GM18502 (cell line): ENCODE data around the gene PCSK5.
"Not testable (repeated sequence)": the region's sequence is repeated elsewhere in the genome, so short reads cannot be mapped to it uniquely, and the experiment has no call there.

Source experiments
- ATAC-seq: cut with Tn5 transposase; IDR thresholded peaks from one replicate; pipeline ENCODE4 v1.9.1; 2021; ENCODE audit warnings: mild to moderate bottlenecking; ENCODE audit not compliant: unreplicated experiment, poor library complexity

The PCSK5 gene

DNA sequence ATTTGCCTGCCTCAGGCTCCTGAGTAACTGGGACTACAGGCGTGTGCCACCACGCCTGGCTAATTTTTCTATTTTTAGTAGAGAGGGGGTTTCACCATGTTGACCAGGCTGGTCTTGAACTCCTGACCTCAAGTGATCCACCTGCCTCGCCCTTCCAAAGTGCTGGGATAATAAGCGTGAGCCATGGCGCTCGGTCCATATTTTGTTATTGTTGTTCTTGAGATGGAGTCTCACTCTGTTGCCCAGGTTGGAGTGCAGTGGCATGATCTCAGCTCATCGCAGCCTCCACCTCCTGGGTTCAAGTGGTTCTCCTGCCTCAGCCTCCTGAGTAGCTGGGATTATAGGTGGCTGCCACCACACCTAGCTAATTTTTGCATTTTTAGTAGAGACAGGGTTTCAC lies 433.6 kb downstream of the PCSK5 start:
- ATAC-seq: not testable (repeated sequence)

- no peak for ATAC-seq
These were observed 439.6 kb downstream of the PCSK5 start for GRCh38 chr9:76330034-76330433.

DNA sequence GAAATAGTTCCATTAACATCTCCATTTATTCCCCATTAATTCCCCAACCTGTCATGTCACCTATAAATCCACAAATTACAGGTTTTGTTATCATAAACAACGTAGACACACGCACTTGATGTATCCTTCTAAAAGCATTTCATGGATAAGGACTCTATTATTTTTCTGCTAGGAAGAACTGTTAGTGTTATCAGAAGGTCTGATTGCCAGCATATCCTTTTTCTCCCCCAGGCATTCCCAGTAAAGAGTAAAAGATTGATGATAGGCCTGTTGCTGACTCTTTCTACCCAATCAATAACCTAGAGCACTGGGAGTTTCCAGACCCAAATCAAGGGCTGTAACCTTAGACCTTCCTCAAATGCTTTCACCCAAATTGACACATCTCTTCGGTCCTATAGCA lies 442.9 kb downstream of the PCSK5 start:
- ATAC-seq: no peak

GRCh38 chr9:76333964-76334363 lies 443.5 kb downstream of the PCSK5 start:
- ATAC-seq: no peak

GRCh38 chr9:76336027-76336426 lies 445.6 kb downstream of the PCSK5 start:
- no peak for ATAC-seq

GRCh38 chr9:76338418-76338817 lies 447.9 kb downstream of the PCSK5 start:
- ATAC-seq: no peak

- no peak for ATAC-seq
These were observed 451.1 kb downstream of the PCSK5 start for GRCh38 chr9:76341616-76342015.

GRCh38 chr9:76342201-76342600 lies 451.7 kb downstream of the PCSK5 start:
- ATAC-seq: no peak

DNA sequence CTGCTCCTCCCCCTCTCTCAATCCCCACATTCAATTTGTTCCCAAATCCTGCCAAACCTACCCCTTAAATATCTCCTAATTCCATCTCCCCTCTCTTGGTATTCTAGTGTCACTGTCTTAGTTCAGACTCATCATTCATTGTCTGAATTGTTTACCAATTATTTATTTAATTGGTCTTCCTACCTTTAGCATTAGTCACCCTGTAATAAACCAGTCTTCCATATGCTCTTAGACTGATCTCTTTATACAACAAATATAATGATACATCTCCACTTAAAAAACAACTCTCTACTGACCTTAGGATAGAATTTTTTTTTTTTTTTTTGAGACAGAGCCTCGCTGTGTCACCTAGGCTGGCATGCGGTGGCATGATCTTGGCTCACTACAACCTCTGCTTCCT lies 452.4 kb downstream of the PCSK5 start:
- ATAC-seq: no peak

DNA sequence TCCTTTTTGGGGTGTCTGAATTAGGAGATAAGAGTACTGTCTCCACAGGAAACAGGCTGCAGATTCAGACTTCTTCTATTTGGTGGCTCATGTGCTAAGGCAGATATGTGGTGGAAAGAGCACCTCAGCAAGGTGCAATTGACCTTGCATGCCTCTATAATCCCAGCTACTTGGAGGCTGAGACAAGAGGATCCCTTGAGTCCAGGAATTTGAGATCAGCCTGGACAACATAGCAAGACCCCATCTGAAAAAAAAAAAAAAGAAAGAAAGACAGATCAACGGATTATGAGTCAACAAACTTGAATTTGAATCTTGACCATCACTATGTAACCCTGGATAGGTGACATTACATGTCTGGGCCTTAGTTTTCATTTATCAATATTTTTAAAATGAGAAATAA lies 459.4 kb downstream of the PCSK5 start:
- no peak for ATAC-seq

DNA sequence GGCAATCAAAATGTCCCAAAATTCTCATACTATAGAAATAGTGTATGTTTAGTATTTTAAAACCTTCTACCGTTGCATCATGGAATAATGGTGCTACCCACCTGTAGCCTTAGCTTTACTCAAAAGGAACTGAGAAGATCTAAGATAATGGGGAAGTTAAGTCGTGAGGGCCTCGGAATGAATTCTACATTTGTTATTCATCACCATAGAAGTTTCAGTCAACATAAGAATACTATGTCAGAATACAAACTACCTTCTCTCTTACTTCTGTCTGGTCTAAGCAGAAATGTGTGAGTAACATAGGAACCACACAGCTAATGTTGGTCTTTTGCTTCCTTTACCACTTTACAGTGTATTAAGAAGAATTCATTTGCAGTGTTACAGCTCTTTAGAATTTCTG lies 460.5 kb downstream of the PCSK5 start:
- ATAC-seq: no peak

DNA sequence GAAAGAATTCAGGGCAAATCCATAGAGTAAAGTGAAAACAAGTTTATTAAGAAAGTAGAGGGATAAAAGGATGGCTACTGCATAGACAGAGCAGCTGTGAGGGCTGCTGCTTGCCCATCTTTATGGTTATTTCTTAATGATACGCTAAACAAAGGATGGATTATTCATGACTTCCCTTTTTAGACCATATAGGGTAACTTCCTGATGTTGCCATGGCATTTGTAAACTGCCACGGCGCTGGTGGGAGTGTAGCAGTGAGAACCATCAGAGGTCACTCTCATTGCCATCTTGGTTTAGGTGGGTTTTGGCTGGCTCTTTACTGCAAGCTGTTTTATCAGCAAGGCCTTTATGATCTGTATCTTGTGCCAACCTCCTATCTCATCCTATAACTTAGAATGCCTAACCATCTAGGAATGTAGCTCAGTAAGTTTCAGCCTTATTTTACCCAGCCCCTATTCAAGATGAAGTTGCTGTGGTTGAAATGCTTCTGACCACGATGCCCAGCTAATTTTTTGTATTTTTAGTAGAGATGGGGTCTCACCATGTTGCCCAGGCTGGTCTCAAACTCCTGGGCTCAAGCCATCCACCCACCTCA lies 461.6 kb downstream of the PCSK5 start:
- ATAC-seq: no peak

GRCh38 chr9:76353280-76353679 lies 462.8 kb downstream of the PCSK5 start:
- ATAC-seq: no peak

DNA sequence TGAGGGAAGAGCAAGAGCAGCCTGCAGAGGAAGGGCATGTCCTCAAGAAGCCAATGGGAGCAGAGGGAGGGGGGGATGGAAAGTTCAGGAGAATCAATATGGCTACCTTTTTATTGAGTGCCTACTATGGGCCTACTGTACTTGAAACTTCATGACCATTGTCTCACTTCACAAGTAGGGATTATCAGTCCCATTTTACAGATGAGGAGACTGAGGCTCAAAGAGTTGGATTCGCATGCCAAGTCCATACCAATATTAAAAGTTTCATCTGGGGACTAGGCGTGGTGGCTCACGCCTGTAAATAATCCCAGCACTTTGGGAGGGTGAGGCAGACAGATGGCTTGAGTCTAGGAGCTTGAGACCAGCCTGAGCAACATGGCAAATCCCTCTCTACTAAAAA lies 463.7 kb downstream of the PCSK5 start:
- ATAC-seq: no peak

GRCh38 chr9:76355886-76356285 lies 465.4 kb downstream of the PCSK5 start:
- no peak for ATAC-seq

DNA sequence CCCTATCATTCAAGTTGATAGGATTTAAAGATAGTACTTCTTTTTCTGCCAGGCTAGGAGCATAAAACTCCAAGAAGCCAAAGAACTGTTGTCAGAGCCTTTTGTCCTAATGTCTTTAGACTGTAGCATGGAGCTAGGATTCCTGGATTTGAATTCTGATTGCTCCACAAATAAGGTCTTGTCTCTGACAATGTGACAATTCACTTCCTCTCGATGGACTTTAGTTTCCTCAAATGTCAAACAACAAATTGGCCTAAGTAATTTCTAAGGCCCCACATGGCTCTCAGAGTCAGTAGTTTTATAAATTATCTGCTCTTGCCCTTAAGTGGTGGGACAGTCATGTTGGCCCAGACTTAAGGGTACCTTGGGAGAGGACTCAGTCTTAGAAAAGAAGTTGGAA lies 467.1 kb downstream of the PCSK5 start:
- no peak for ATAC-seq

GRCh38 chr9:76358628-76359280 lies 468.3 kb downstream of the PCSK5 start:
- ATAC-seq: no peak

DNA sequence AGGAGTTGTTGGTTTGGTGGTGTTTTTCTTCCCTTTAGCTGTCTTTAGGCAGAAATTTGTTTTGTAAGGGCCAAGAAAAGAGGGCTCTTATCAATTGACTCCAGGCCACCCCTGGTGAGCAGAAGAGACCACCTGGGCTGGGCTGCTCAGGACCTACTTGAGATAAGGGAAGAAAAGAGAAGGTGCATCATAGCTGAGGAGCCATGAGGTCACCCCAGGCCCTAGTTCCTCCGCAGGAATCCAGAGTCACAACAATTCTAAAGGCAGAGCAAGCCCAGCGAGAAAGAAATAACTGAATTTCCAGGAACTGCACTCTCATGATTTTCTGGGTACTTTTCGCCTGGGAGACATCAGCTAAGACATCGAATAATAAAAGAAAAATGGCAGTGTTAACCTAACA lies 468.9 kb downstream of the PCSK5 start:
- ATAC-seq: no peak

GRCh38 chr9:76359766-76360165 lies 469.3 kb downstream of the PCSK5 start:
- ATAC-seq: no peak

DNA sequence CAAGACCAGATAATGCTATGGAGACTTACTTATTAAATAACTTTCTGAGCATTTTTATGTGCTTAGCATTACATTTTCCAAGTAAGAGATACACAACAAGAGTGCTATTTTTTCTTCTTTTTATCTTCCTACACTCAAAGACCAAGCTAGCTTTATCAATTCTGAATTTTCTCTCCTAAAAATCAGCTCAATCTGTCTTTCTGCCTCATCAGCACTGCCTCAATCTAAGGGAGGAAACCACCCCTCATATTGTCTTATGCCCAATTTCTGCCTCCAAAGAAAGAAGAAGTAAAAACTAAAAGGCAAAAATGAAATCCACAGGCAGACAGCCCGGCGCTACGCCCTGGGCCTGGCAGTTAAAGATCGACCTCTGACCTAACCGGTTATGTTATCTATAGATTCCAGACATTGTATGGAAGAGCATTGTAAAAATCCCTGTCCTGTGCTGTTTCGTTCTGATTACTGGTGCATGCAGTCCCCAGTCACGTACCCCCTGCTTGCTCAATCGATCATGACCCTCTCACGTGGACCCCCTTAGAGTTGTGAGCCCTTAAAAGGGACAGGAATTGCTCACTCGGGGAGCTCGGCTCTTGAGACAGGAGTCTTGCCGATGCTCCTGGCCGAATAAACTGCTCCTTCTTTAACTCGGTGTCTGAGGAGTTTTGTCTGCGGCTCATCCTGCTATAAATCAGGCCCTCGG lies 472.0 kb downstream of the PCSK5 start:
- ATAC-seq: not testable (repeated sequence)

GRCh38 chr9:76363032-76363395 lies 472.5 kb downstream of the PCSK5 start:
- ATAC-seq: no peak

DNA sequence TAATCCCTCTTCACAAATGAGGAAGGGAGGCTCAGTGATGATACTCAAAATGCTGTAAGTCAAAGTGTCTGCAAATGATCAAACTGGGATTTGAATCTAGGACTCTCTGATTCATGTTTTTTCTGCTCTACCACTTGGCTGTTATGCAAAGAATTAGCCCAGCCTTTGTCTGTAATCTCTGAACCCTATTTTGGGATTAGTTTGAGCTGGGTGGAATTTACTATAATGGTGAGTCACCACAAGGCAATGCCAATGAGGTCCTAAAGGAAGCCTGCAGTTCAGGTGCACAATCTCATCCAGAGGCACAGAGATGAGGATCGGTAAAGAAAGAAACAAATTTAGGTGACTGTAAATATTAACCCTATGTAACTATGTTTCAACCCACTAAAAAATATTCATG lies 474.6 kb downstream of the PCSK5 start:
- no peak for ATAC-seq
